ENCODE data around the gene SUN2.
A peak's percentile ranks its signal among the peaks of the same experiment; 100 is the strongest.

SUN2 gene

GRCh38 chr22:38754751-38755154 is 1.0 kb downstream of the SUN2 start:
- DNase-seq: peak; percentile 25

GRCh38 chr22:38753948-38754750 is 1.6 kb downstream of the SUN2 start:
- peak; percentile 26 for DNase-seq

DNA sequence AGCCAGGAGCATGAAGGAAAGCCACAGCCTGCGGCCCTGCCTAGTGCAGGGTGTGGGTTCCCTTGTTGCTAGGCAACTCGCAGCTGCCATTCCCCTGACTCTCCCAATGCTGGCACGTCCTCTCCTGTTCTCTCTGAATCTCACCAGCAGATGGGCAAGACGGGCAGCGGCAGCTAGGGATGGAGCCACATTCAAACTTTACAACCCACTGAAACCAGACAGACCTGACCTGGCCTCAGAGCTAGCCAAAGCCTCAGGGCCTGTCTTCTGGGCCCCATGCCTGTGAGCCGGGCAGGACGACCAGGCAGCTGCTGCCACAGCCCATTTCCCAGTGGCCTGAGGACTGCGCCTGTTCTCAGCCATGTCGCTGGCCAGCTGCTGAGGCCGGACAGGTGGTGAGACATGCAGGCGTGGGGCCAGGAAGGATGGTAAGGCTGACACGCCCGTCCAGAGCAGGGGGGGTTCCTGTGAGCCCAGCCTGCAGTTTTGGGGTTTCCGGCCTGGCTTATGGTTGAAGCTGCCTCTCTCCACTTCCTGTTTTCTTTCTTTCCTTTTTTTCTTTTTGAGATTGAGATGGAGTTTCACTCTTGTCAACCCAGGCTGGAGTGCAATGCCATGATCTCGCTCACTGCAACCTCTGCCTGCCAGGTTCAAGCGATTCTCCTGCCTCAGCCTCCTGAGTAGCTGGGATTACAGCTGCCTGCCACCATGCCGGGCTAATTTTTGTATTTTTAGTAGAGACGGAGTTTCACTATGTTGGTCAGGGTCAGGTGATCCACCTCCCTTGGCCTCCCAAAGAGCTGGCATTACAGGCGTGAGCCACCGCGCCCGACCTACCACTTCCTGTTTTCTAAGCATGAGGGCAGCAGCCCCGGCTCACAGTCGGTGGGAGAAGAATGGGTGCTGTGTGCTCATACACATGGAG is 4.1 kb downstream of the SUN2 start:
- no peak for DNase-seq

DNA sequence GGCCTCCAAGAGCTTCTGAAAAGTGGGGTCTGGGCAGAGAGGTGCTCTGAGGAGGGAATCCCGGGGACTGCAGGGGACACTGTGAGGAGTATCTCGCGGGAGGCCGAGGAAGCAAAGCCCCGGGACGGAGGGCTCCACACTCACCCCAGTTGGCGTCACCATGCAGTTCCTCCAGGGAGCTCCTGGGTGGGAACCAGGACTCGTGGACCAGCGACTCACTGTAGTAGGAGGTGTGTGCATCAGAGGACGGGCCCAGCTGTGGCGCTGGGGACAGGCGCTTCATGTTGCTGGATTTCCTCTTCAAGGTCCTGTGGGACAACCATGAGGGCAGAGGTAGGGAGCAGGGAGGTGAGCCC is 4.8 kb downstream of the SUN2 start:
- no peak for DNase-seq

DNA sequence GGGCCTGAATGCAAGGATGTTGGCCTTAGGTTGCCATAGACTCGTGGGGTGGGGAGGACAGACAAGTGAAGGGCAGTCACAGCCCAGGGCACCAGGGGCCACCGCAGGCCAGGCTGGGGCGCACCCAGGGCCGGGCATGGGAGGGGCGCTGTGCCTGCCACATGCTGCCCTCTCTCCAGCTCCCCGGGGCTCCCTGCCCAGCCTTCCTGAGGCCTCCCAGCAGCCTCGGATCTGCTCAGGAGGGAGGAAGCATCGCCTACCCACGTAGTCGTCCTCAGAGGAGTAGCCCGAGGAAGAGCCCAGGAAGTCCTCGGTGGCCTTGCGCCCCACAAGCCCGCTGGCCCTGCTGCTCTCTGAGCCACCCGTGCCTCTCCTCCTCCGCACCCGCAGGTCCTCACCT is 5.2 kb downstream of the SUN2 start:
- no peak for DNase-seq

GRCh38 chr22:38750104-38750503 is 5.7 kb downstream of the SUN2 start:
- DNase-seq: no peak

GRCh38 chr22:38748487-38749136 is 7.2 kb downstream of the SUN2 start:
- DNase-seq: no peak

DNA sequence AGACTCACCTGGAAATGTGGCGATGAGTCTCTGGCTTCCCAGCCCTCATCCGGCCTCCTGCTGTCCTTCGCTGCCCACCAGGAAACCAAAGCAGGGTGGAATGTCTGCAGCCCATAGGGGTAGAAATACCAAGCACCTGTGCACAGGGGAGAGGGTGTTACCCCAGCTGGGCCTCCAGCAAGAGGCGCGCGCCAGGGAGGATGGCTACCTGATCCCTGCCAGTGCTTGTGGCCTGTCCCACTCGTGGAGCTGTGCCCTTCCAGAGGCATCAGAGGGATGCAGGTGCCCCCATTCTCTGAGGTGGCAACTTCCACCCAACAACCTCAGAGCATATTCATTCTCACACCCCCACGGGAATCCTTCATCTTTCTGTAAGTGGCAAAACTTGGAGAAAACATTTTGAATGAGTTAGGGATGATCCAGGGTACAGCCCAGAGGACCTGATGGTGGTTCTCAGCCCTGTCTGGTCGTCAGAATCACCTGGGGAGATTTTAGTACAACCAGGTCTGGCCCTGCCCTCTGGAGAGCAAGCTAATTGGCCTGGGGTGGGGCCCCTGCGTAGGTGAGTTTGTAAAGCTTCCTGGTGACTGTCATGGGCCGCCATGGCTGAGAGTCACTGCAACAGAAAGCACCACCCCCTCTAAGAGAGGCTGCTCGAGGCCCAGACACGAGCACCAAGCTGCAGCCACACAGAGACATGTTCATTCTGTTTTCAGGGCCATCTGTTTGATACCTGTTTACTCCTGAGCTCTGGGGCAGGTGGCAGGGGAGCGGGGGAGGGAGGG is 9.9 kb downstream of the SUN2 start:
- no peak for DNase-seq

- DNase-seq: no peak
Measured at GRCh38 chr22:38744981-38745380, 10.8 kb downstream of the SUN2 start.

DNA sequence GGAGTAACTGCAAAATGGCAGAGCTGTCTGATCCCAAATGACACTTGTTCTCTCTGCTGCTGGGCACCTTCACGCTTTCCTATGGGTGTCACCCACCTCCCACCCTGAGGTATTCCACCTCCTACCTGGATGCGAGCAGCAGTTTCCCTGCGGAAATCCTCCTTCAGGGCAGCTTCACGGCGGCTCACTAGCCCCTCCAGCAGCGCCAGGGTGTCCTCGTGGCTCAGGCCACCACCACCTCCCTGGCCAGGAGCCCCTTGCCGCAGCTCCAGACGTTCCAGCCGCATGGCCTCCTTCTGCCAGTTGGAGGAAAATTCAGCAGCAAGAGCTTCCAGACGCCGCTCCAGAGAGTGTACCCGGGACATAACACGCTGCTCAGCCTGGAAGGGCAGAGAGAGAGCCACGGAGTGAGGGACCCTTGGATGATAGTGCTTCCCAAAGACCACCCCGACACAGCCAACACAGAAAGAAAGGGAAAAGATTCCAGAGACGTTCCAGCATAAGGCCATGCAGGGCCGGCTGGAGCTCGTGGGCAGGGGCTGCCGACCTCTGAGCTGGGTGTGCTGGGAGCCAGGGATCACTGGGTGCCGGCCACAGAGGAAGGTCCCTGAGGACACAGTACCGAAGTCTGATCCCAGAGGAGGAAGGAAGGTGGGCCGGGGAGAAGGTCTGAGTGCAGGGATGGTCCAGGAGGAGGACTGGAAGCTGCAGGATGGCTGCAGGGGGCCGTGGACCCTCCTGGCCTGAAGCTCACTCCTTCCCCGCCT is 13.4 kb downstream of the SUN2 start:
- DNase-seq: no peak

GRCh38 chr22:38741576-38741975 is 14.2 kb downstream of the SUN2 start:
- no peak for DNase-seq

DNA sequence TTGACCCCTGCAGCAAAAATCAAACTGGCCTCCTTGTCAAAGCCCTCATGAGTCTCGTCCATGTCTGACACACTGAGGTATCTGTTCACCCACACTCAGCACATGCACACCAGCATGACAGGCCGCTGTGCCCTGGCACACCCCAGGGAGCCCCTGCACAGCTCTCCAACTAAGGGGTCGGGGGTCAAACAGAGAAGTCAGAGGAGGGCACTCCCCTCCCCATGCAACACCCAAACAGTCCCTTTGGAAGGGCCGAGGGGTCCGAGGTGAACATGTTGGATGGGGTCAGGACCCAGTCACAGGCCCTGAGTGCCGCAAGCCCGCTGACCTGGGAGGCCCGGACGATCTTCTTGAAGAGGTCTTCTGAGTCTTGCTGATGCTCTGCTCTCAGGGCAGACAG is 14.6 kb downstream of the SUN2 start:
- DNase-seq: no peak

GRCh38 chr22:38740754-38741153 is 15.0 kb downstream of the SUN2 start:
- DNase-seq: no peak

GRCh38 chr22:38740116-38740723 is 15.6 kb downstream of the SUN2 start:
- DNase-seq: no peak

DNA sequence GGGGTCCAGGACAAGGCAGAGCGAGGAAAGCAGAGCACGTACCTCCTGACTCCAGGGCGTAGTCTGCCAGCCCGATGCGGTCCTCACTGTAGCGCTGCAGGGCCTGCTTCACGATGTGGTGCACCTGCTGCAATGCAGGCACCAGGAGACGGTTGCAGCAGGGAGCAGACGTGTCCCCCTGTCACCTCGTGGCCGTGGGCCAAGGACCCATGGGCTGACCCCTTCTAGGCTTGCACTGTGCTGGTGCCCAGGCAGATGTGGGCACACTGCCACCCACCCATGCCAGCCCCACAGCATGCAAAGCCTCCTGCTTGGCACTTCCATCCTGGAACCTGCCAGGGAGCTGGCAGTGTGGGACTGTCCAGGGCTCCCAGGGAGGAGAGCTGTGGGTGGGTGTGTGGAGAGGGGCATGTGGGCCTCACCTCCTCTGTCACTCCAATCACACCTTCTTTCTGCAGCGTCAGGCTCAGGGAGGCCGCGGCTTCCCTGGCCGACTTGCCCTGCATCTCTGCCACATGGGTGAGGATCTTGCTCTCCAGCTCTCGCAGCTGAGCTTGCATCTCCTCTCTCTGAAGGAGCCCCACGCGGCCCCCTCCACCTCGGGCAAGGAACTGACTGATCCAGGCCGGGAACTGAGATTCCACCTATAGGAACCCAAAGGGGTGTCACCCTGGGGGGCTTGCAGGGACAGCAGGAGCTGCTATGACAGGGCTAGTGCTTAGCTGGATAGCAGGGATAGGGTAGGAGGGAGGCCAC is 16.3 kb downstream of the SUN2 start:
- no peak for DNase-seq

GRCh38 chr22:38738475-38739070 is 17.2 kb downstream of the SUN2 start:
- DNase-seq: no peak

- DNase-seq: no peak
Measured at GRCh38 chr22:38737302-38738060, 18.3 kb downstream of the SUN2 start.

GRCh38 chr22:38736257-38736570 is 19.6 kb downstream of the SUN2 start:
- DNase-seq: no peak

All from right kidney (tissue), 1 donor.